H1 (cell line): Measurements from ENCODE around the gene ZSWIM6. TPM values are rescaled to one million over a fixed set of nuclear protein-coding genes. Genes with fewer than 3 reads are reported as not detected.

ENCODE experiments used
- CBX8 ChIP-seq: fragments of 300-800, 300-1000 bp; sonication (generic); IDR thresholded peaks from 2 replicates; pipeline ENCODE4 v1.7.1; 2016; ENCODE audit warnings: low read depth, low read length, borderline replicate concordance
- CREB1 ChIP-seq: IDR thresholded peaks from 2 replicates; pipeline ENCODE4 v1.6.1; 2012; ENCODE audit warnings: inconsistent platforms
- EP300 ChIP-seq, 2 experiments: IDR thresholded peaks; 1 replicate in 1 of 2; 2 replicates in 1 of 2; pipeline ENCODE4 v1.6.1; 2011 to 2012; ENCODE audit warnings: low read depth in 2 of 2, low read length in 2 of 2, mild to moderate bottlenecking in 2 of 2, borderline replicate concordance in 1 of 2, inconsistent platforms in 1 of 2, moderate library complexity in 1 of 2
- FOSL1 ChIP-seq: IDR thresholded peaks from 2 replicates; pipeline ENCODE4 v1.6.1; 2011; ENCODE audit warnings: mild to moderate bottlenecking, low read depth, low read length, moderate library complexity; ENCODE audit not compliant: insufficient read depth
- MAFK ChIP-seq: IDR thresholded peaks from 2 replicates; pipeline ENCODE4 v1.6.1; 2012; ENCODE audit warnings: low read depth, mild to moderate bottlenecking, improper control_type of control experiment, low read length
- POLR2A ChIP-seq, 2 experiments: IDR thresholded peaks; 1 replicate in 1 of 2; 2 replicates in 1 of 2; pipeline ENCODE4 v1.6.1; 2011; ENCODE audit warnings: low read depth in 2 of 2, low read length in 2 of 2, mild to moderate bottlenecking in 2 of 2; ENCODE audit errors: control extremely low read depth in 1 of 2
- RBBP5 ChIP-seq: IDR thresholded peaks from 2 replicates; pipeline ENCODE4 v1.7.1; 2012; ENCODE audit warnings: low read depth, mild to moderate bottlenecking, inconsistent platforms, low read length, moderate library complexity, borderline replicate concordance
- SAP30 ChIP-seq: fragments of 300-600 bp; sonication (generic); IDR thresholded peaks from 2 replicates; pipeline ENCODE4 v1.7.1; 2012; ENCODE audit warnings: low read length, moderate library complexity, mild to moderate bottlenecking, inconsistent platforms; ENCODE audit not compliant: insufficient read depth, insufficient replicate concordance
- SP1 ChIP-seq: IDR thresholded peaks from 2 replicates; pipeline ENCODE4 v1.6.1; 2011; ENCODE audit warnings: low read depth, low read length
- TAF1 ChIP-seq: IDR thresholded peaks from 2 replicates; pipeline ENCODE4 v1.6.1; 2011; ENCODE audit warnings: mild to moderate bottlenecking, low read depth, low read length
- polyA plus RNA-seq, 7 experiments: library from polyadenylated mRNA; depleted of rRNA in 3 of 7; stranded (reverse) in 5 of 7; unstranded in 2 of 7; fragments of >200 nt in 5 of 7; fragments of 200-250 nt in 2 of 7; gene quantifications; 1 replicate in 5 of 7; 2 replicates in 1 of 7; 4 replicates in 1 of 7; pipeline versions ENCODE4 v1.2.1 to v1.2.3, GENCODE V29; 2011 to 2013; ENCODE audit warnings: missing spikeins in 2 of 7, mixed read lengths in 2 of 7
- total RNA-seq: library from RNA; stranded (reverse); fragmentation: NEBNext Ultra II Directional; extraction: Animal tissue kit (Norgen Biotek cat#: 25700); gene quantifications from 2 replicates; pipeline ENCODE4 v1.2.1, GENCODE V29; 2021
- TF ChIP-seq, protein P1 (sequence below): fragments of 300-600 bp; sonication (generic); IDR thresholded peaks from 2 replicates; pipeline ENCODE4 v1.7.1; 2012; ENCODE audit warnings: low read length, moderate library complexity, mild to moderate bottlenecking, inconsistent platforms; ENCODE audit not compliant: insufficient replicate concordance

ZSWIM6 gene
- total and polyA plus RNA-seq, 2 of the 8 experiments (the other 6 are each of a cell fraction or from before 2014, with no cell fraction given), result 7.9 to 12.4 TPM

DNA sequence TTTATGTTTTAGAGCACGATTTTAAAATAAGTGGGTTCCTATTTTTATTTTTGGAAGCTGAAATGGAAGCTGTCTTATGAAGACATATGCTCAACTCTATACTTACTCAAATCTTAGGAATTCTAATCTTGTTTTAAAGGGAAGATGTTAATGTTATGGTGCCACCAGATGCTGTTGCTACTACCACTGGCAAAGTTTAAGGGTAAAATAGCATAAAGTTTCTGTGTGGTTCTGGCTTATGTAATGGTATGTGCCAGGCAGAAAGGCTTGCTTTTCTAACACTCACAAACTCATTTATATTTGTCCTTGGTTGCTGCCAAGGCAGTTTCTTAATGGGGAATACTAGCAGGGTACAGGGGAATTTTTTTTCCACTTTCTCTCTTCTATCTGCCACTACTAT is 204.9 kb downstream of the ZSWIM6 start (continued):
- TF ChIP-seq, protein P1, sequence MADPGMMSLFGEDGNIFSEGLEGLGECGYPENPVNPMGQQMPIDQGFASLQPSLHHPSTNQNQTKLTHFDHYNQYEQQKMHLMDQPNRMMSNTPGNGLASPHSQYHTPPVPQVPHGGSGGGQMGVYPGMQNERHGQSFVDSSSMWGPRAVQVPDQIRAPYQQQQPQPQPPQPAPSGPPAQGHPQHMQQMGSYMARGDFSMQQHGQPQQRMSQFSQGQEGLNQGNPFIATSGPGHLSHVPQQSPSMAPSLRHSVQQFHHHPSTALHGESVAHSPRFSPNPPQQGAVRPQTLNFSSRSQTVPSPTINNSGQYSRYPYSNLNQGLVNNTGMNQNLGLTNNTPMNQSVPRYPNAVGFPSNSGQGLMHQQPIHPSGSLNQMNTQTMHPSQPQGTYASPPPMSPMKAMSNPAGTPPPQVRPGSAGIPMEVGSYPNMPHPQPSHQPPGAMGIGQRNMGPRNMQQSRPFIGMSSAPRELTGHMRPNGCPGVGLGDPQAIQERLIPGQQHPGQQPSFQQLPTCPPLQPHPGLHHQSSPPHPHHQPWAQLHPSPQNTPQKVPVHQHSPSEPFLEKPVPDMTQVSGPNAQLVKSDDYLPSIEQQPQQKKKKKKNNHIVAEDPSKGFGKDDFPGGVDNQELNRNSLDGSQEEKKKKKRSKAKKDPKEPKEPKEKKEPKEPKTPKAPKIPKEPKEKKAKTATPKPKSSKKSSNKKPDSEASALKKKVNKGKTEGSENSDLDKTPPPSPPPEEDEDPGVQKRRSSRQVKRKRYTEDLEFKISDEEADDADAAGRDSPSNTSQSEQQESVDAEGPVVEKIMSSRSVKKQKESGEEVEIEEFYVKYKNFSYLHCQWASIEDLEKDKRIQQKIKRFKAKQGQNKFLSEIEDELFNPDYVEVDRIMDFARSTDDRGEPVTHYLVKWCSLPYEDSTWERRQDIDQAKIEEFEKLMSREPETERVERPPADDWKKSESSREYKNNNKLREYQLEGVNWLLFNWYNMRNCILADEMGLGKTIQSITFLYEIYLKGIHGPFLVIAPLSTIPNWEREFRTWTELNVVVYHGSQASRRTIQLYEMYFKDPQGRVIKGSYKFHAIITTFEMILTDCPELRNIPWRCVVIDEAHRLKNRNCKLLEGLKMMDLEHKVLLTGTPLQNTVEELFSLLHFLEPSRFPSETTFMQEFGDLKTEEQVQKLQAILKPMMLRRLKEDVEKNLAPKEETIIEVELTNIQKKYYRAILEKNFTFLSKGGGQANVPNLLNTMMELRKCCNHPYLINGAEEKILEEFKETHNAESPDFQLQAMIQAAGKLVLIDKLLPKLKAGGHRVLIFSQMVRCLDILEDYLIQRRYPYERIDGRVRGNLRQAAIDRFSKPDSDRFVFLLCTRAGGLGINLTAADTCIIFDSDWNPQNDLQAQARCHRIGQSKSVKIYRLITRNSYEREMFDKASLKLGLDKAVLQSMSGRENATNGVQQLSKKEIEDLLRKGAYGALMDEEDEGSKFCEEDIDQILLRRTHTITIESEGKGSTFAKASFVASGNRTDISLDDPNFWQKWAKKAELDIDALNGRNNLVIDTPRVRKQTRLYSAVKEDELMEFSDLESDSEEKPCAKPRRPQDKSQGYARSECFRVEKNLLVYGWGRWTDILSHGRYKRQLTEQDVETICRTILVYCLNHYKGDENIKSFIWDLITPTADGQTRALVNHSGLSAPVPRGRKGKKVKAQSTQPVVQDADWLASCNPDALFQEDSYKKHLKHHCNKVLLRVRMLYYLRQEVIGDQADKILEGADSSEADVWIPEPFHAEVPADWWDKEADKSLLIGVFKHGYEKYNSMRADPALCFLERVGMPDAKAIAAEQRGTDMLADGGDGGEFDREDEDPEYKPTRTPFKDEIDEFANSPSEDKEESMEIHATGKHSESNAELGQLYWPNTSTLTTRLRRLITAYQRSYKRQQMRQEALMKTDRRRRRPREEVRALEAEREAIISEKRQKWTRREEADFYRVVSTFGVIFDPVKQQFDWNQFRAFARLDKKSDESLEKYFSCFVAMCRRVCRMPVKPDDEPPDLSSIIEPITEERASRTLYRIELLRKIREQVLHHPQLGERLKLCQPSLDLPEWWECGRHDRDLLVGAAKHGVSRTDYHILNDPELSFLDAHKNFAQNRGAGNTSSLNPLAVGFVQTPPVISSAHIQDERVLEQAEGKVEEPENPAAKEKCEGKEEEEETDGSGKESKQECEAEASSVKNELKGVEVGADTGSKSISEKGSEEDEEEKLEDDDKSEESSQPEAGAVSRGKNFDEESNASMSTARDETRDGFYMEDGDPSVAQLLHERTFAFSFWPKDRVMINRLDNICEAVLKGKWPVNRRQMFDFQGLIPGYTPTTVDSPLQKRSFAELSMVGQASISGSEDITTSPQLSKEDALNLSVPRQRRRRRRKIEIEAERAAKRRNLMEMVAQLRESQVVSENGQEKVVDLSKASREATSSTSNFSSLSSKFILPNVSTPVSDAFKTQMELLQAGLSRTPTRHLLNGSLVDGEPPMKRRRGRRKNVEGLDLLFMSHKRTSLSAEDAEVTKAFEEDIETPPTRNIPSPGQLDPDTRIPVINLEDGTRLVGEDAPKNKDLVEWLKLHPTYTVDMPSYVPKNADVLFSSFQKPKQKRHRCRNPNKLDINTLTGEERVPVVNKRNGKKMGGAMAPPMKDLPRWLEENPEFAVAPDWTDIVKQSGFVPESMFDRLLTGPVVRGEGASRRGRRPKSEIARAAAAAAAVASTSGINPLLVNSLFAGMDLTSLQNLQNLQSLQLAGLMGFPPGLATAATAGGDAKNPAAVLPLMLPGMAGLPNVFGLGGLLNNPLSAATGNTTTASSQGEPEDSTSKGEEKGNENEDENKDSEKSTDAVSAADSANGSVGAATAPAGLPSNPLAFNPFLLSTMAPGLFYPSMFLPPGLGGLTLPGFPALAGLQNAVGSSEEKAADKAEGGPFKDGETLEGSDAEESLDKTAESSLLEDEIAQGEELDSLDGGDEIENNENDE, result no peak
- TF ChIP-seq SP1 (no peak), RBBP5 (no peak), FOSL1 (no peak), MAFK (no peak), TAF1 (no peak), CREB1 (no peak), POLR2A (IDR thresholded peaks at IDR 0.05; ENCODE audit: control extremely low read depth in 1 of 2, low read depth in 2 of 2, low read length in 2 of 2) (no peak), SAP30 (no peak), EP300 (IDR thresholded peaks at IDR 0.05; ENCODE audit: borderline replicate concordance in 1 of 2, low read depth in 2 of 2, low read length in 2 of 2) (no peak), CBX8 (no peak)
- TF ChIP-seq, all 59 proteins: peak for 0
